ENCODE results near the gene PCDH12.

- TF ChIP-seq, protein P1, sequence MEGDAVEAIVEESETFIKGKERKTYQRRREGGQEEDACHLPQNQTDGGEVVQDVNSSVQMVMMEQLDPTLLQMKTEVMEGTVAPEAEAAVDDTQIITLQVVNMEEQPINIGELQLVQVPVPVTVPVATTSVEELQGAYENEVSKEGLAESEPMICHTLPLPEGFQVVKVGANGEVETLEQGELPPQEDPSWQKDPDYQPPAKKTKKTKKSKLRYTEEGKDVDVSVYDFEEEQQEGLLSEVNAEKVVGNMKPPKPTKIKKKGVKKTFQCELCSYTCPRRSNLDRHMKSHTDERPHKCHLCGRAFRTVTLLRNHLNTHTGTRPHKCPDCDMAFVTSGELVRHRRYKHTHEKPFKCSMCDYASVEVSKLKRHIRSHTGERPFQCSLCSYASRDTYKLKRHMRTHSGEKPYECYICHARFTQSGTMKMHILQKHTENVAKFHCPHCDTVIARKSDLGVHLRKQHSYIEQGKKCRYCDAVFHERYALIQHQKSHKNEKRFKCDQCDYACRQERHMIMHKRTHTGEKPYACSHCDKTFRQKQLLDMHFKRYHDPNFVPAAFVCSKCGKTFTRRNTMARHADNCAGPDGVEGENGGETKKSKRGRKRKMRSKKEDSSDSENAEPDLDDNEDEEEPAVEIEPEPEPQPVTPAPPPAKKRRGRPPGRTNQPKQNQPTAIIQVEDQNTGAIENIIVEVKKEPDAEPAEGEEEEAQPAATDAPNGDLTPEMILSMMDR (IDR thresholded peaks at IDR 0.05; ENCODE audit: extremely low read depth in 1 of 2, insufficient read depth in 1 of 2, low read depth in 1 of 2, low read length in 2 of 2), result no peak
- TF ChIP-seq POLR2AphosphoS5 (IDR thresholded peaks at IDR 0.05; ENCODE audit: insufficient read depth, low read depth, low read length), result no peak
- TF ChIP-seq POLR2A (IDR thresholded peaks at IDR 0.05; ENCODE audit: low read depth, low read length), result no peak
- no peak for TF ChIP-seq EZH2 (IDR thresholded peaks at IDR 0.05; ENCODE audit: borderline replicate concordance, low read depth, low read length, severe bottlenecking)
- TF ChIP-seq MAX (IDR thresholded peaks at IDR 0.05; ENCODE audit: insufficient read depth, insufficient read length), result no peak
- no peak for TF ChIP-seq FOS (IDR thresholded peaks at IDR 0.05; ENCODE audit: borderline replicate concordance, insufficient read depth, low read length)
- no peak for TF ChIP-seq GATA2 (IDR thresholded peaks at IDR 0.05; ENCODE audit: insufficient read depth, insufficient read length, low read depth, low read length)
Measured at GRCh38 chr5:141935538-141935937, 22.5 kb downstream of the PCDH12 start.
